Measurements from ENCODE around the gene KCNMA1.
A peak's percentile ranks its signal among the peaks of the same experiment; 100 is the strongest.
"Not testable (repeated sequence)": the region's sequence is repeated elsewhere in the genome, so short reads cannot be mapped to it uniquely, and the experiment has no call there.

KCNMA1 gene

DNA sequence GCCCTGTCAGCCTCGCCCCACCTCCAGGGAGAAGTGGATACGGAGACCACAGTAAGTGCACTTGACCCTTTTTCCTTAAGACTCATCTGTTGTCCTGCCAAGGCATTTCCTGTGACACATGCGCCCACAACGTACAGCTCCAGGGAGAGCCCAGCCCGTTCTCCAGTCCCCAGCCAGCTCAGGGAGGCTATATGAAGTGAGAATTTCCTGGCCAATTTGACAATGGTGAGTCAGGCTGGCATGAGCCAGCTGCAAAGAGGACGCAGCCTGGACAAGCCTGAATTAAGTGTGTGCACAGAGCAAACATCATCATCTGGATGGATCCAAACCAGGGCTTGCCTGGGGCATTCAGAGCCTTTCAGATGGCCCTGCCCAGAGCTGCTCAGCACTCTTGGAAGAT, 244.8 kb downstream of the KCNMA1 start:
- TF ChIP-seq, protein P1, sequence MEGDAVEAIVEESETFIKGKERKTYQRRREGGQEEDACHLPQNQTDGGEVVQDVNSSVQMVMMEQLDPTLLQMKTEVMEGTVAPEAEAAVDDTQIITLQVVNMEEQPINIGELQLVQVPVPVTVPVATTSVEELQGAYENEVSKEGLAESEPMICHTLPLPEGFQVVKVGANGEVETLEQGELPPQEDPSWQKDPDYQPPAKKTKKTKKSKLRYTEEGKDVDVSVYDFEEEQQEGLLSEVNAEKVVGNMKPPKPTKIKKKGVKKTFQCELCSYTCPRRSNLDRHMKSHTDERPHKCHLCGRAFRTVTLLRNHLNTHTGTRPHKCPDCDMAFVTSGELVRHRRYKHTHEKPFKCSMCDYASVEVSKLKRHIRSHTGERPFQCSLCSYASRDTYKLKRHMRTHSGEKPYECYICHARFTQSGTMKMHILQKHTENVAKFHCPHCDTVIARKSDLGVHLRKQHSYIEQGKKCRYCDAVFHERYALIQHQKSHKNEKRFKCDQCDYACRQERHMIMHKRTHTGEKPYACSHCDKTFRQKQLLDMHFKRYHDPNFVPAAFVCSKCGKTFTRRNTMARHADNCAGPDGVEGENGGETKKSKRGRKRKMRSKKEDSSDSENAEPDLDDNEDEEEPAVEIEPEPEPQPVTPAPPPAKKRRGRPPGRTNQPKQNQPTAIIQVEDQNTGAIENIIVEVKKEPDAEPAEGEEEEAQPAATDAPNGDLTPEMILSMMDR (IDR thresholded peaks at IDR 0.05; ENCODE audit: low read depth, low read length), result no peak
- peak; percentile 66 for DNase-seq (ENCODE audit: extremely low read depth, low read depth)

DNA sequence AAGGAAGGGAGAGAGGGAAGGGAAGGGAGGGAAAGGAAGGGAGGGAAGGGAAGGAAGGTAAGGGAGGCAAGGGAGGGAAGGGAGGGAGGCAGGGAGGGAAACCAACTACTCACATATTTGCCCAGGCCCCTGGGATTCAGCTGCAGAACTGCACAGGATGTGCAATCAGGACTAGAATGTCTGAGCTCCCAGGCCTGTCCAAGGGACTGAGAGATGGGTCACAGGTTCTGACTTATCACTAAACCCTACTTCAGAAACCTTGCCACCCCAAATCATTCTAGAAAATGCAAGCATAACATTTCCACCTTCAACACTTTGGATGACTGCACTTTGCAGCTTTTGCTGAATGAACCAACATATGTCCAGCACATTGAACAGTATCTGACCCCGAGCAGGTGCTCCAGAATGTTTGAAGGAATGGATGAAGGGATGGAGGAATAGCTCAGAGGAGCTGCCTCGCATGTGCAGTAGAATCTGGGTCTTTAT, 245.3 kb downstream of the KCNMA1 start:
- DNase-seq (ENCODE audit: extremely low read depth, low read depth), result no peak

DNA sequence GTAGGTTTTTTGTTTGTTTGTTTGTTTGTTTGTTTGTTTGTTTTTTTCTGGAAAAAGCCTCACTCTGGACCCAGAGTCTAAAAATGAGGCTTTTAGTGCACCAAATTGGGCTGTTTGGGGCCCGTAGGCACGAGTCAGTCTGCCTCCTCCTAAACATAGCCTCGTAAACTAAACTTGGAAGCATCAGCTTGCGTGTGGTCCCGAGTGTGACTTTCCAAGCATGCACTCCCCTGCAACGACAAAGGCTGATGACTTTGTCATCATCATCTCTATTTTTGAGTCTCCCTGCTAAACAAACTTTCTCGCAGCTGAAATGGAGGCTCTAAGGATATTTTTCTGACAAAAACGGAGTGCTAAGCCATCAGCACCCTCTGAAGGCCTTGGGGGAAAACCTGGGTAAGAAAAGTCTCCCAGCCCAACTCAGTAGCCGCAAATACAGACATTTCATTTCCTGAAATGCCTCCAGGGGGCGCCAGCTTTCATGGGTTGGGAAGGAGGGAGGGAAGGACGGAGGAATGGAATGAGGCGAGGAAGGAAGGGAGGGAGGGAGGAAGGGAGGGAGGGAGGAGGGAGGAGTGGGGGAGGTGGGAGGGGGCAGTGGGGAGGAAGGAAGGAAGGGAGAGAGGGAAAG, 245.9 kb downstream of the KCNMA1 start:
- peak; percentile 71 for DNase-seq (ENCODE audit: extremely low read depth, low read depth)
- TF ChIP-seq, protein P1 (IDR thresholded peaks at IDR 0.05; ENCODE audit: low read depth, low read length), result peak; percentile 76

More for the DNA sequence above, 245.3 kb downstream of the KCNMA1 start:
- TF ChIP-seq, protein P1 (IDR thresholded peaks at IDR 0.05; ENCODE audit: low read depth, low read length), result no peak

DNA sequence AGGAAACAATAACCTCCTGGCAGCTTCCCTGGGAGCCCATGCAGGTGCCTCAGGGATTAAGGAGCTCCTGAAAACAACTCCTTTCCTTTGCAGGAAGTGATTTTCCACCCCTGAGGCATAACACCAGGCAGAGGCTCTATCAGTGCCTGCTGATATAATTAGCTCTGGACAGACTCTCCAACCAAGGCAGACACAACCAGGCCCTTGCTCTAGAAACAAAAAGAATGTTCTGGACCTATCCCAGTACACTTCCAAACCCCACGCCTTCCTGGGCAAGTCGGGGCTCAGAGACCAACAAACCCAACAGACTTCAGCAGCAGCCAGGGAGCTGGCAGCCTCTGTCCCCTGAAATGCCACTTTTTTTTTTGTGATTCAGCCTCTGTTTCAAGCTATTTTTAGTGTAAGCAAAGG, 247.1 kb downstream of the KCNMA1 start:
- TF ChIP-seq, protein P1 (IDR thresholded peaks at IDR 0.05; ENCODE audit: low read depth, low read length), result no peak
- no peak for DNase-seq (ENCODE audit: extremely low read depth, low read depth)

DNA sequence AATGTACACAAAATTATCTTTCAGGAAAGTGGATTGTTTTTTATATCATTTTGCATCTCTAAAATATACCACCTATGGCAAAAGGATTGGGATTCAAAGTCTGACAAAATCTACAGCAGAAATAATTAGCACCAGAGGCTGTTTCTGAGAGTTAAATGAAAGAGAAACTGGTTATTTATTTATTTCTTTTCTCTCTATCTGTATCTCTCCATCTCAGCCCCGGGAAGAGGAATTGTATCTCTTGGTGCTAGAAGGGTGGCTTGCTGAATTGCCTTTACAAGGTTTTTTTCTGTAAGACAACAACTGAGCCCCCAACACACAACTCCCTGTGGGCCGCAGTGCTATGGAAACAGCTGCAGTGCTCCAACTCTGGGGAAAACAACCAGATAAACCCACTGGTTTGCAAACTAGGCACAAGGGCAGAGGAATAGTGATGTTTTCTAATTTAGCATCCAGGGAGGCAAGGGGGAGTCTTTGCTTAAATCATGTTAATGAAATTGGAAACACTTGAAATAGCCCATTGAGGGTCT, 249.0 kb downstream of the KCNMA1 start:
- no peak for DNase-seq (ENCODE audit: extremely low read depth, low read depth)
- TF ChIP-seq, protein P1 (IDR thresholded peaks at IDR 0.05; ENCODE audit: low read depth, low read length), result no peak

DNA sequence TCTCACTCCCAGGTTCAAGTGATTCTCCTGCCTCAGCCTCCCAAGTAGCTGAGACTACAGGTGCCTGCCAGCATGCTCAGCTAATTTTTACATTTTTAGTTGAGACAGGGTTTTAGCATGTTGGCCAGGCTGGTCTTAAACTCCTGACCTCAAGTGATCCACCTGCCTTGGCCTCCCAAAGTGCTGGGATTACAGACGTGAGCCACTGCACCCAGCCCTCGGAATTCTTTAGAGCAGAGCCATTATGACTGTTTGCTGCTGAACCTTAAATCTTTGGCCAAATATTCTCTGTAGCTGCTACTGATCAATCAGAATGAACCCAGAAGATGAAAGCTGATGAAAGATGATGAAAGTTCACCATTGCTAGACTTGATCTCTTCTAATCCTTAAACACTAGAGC, 249.9 kb downstream of the KCNMA1 start:
- not testable (repeated sequence) for DNase-seq (ENCODE audit: extremely low read depth, low read depth)

DNA sequence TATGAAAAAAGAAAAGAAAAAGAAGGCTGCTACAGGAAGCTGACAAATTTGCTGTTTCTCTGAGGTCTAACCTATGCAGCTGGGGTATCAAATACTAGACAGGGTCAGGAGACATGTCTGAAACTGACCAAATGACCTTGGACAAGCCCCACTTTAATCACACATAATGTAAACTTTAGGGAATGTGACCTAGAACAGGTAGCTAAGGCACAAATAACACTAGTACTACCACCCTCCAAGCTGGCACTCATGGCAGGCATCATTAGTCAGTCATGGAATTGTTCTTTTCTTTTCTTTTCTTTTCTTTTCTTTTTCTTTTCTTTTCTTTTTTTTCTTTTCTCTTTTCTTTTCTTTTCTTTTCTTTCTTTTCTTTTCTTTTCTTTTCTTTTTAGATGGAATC, 250.4 kb downstream of the KCNMA1 start:
- TF ChIP-seq, protein P1 (IDR thresholded peaks at IDR 0.05; ENCODE audit: low read depth, low read length), result no peak
- DNase-seq (ENCODE audit: extremely low read depth, low read depth), result no peak

DNA sequence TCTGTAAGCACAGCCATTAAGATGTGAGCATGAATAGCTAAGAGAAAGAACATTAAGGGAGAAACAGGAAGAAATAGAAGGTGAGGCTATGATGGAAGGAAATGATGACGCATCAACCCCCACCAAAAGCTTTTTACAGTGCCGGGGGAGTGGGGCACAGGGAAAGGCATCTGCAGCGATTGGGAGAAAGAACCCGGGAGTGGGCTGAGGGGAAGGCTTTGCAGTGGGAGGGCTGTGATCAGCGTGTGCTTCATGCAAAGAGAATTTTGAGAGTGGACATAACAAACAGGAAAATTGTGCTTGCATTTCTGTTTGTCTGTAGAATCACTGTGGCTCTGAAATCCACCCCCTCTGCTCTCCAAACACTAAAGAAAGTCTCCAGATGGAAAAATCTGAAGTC, 250.8 kb downstream of the KCNMA1 start:
- no peak for DNase-seq (ENCODE audit: extremely low read depth, low read depth)
- TF ChIP-seq, protein P1 (IDR thresholded peaks at IDR 0.05; ENCODE audit: low read depth, low read length), result no peak

Data from AG09319 (cell line).